ENCODE measurements around the gene LRRC7. TPM values are rescaled to one million over a fixed set of nuclear protein-coding genes. Genes with fewer than 3 reads are reported as not detected.

LRRC7 gene
- total and polyA plus RNA-seq, 11 donors, result 0.25 to 4.1 (median 0.49) TPM; not detected in 1

DNA sequence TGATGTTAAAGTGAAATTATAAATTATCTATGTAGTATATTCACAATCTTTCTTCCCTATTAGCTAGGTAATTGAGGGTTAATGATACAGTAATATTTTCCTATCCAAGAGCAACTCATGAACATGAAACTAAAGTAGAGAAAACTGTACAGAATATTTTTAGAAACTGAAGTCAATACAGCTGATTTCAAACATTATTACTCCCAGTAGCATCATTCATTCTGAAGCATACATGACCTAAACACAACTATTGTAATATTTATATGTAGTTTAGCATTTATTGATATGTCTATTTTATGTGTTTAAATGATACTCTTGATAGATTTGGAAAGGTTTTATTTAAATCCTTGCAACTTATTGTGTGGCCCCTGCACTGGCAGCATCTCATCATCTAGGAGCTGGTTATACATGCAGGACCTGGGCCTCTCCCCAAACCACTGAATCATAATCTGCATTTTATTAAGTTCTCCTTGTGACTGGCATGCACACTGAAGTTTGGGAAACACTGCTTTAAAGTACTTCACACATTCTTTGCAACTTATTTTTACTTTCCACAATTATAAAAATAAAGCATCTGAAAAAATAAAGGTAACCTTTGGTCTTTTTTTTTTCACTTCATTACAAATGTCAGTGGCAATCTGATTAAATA is 437.8 kb downstream of the LRRC7 start:
- TF ChIP-seq CTCF (IDR thresholded peaks at IDR 0.05), result no peak
- TF ChIP-seq POLR2A (IDR thresholded peaks at IDR 0.05), result no peak
- ATAC-seq (no peak), DNase-seq (no peak)
- H3K36me3 ChIP-seq, result no peaks in the 10 kb centered on the region
- H3K27ac ChIP-seq, result no peak overlapping the region
- no peaks in the 10 kb centered on the region for H3K27me3 ChIP-seq
- H3K9me3 ChIP-seq, result no peaks in the 10 kb centered on the region
- intact Hi-C loops (cut with DNase I), result no loop called here
- no peak overlapping the region for H3K4me3 ChIP-seq
- H3K4me1 ChIP-seq, result no peaks in the 10 kb centered on the region

GRCh38 chr1:70008660-70009059 is 440.9 kb downstream of the LRRC7 start:
- ATAC-seq, result no peak
- Histone ChIP-seq H3K36me3 (no peaks in the 10 kb centered on the region), H3K27ac (no peak overlapping the region), H3K4me3 (no peak overlapping the region), H3K27me3 (no peaks in the 10 kb centered on the region), H3K4me1 (no peaks in the 10 kb centered on the region), H3K9me3 (no peaks in the 10 kb centered on the region)
- 58 to 75% (median 63%) methylated on average over 2 of the region's 2 CpGs for WGBS, 4 donors
- DNase-seq, result no peak
- intact Hi-C loops (cut with DNase I), result no loop called here
- TF ChIP-seq POLR2A (IDR thresholded peaks at IDR 0.05), result no peak
- no peak for TF ChIP-seq CTCF (IDR thresholded peaks at IDR 0.05)

DNA sequence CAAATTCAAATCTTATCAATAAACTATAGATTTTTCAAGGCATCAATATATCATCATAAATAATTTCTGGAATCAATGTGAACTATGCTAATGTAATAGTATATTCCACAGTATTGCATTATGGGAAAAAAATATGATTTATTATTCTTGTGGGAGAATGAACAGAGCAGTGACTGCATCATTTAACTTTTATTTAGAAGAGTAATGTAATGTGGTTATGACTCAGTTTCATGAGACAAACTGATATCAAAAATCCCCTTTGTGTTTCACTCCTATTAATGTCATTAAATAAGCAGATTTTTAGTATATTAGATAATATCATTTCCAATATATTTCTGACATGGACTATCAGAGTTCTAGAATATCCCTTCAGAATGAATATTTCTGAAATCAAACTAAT is 450.0 kb downstream of the LRRC7 start:
- intact Hi-C loops (cut with DNase I), result no loop called here
- ATAC-seq, result no peak
- Histone ChIP-seq H3K27me3 (no peaks in the 10 kb centered on the region), H3K27ac (no peak overlapping the region), H3K36me3 (no peaks in the 10 kb centered on the region), H3K9me3 (no peaks in the 10 kb centered on the region), H3K4me1 (no peaks in the 10 kb centered on the region), H3K4me3 (no peak overlapping the region)
- TF ChIP-seq CTCF (IDR thresholded peaks at IDR 0.05) (no peak), POLR2A (IDR thresholded peaks at IDR 0.05) (no peak)
- no peak for DNase-seq

GRCh38 chr1:70024272-70024671 is 456.6 kb downstream of the LRRC7 start:
- intact Hi-C loops (cut with DNase I), result no loop called here
- H3K4me1 ChIP-seq, result no peaks in the 10 kb centered on the region
- DNase-seq, result no peak
- WGBS, 4 donors, result 81 to 86% (median 84%) methylated on average over 1 of the region's 1 CpG
- H3K36me3 ChIP-seq, result no peaks in the 10 kb centered on the region
- no peak overlapping the region for H3K27ac ChIP-seq
- H3K4me3 ChIP-seq, result no peak overlapping the region
- H3K27me3 ChIP-seq, result no peaks in the 10 kb centered on the region
- no peak for TF ChIP-seq POLR2A (IDR thresholded peaks at IDR 0.05)
- TF ChIP-seq CTCF (IDR thresholded peaks at IDR 0.05), result no peak
- no peaks in the 10 kb centered on the region for H3K9me3 ChIP-seq
- ATAC-seq, result no peak
